GM19452 (cell line): ENCODE measurements around the gene SUMF1.
"Not testable (repeated sequence)": the region's sequence is repeated elsewhere in the genome, so short reads cannot be mapped to it uniquely, and the experiment has no call there.

Experiments
- ATAC-seq: cut with Tn5 transposase; IDR thresholded peaks from one replicate; pipeline ENCODE4 v1.9.1; 2021; ENCODE audit not compliant: unreplicated experiment

Gene SUMF1

DNA sequence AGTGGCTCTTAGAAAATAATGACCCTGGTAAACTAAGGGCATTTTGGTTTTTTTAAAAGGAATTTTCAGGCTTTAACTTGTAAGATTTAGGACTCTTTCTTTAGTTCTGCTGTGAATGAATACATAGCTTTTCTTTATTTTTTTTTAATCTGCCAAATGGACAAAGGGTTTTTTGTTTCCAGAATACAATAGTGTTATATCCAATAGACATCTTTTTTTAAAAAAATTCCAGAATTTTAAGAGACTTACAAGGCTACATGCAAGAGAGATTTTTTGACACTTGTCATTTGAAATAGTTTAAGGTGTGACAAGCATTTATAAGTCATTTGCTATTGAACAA lies 125.8 kb downstream of the SUMF1 start:
- ATAC-seq: no peak

DNA sequence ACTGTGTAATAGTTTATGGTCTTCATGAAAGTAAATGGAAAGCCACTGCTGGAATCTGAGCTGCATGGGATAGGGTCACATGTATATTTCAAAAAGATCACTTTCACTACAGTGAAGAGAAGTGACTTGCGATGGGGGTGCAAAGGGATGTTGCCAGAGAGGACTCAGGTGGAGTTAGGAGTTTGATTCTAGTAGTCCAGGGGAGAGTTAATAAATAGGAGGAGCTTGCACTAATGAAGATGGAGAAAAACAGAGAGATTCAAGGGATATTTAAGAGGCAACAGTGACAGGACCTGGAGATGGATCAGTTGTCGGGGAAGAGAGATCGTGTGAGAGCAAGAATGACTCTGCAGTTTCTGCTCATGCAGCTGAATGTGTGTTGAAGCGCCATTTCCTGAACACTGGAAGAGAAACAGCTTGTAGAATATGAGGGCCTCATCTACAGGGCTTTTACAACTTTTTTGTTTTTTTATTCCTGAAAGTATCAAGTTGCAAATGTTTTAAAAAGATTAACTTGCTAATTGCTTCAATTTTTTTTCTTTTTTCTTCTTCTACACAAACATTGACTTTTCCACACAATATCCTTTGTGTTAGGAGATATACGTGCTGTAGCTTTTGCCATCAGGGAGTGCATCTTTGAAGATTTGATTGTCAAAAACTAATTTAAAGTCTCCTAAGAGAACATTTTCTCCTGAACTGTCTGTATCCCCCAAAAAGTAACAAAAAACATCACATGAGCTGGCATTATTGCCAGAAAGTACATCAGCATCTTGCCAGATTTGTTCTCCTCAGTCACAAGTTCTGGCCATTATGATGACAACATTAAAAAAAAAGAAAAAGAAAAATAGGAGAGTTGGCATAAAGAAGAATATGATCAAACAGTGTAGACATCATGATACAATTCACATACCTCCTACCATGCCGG lies 126.4 kb downstream of the SUMF1 start:
- ATAC-seq: no peak

DNA sequence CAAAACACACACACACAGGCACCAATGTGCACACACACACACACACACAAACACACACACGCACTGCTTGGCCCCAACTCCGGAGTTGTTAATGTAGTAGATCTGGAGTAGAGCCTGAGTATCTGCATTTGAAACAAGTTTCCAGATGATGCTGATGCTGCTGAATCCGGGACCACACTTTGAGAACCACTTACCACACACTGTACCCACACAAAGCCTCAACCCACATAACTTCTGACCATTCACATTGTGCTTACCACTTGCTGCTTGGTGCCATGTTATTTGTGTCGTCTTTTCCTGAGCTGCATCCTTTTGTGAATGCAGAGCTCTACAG lies 127.0 kb downstream of the SUMF1 start:
- no peak for ATAC-seq

DNA sequence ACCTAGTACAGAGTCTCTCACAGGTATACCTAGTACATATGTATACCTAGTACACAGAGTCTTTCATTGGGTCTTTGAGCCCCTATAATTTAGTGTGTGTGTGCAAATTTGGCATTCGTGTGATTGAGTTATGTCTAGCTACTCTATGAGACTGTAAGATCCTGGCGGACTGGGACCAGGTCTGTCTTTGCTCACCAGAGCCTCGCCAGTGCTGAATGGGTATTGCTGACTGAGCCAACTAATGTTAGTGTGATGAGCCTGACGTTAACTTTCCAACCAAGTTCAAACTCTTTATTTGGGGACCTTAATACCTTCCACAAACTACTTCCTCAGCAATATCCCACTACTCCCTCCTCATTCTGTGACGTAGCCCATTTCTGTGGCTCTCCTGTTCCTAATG lies 128.3 kb downstream of the SUMF1 start:
- no peak for ATAC-seq

DNA sequence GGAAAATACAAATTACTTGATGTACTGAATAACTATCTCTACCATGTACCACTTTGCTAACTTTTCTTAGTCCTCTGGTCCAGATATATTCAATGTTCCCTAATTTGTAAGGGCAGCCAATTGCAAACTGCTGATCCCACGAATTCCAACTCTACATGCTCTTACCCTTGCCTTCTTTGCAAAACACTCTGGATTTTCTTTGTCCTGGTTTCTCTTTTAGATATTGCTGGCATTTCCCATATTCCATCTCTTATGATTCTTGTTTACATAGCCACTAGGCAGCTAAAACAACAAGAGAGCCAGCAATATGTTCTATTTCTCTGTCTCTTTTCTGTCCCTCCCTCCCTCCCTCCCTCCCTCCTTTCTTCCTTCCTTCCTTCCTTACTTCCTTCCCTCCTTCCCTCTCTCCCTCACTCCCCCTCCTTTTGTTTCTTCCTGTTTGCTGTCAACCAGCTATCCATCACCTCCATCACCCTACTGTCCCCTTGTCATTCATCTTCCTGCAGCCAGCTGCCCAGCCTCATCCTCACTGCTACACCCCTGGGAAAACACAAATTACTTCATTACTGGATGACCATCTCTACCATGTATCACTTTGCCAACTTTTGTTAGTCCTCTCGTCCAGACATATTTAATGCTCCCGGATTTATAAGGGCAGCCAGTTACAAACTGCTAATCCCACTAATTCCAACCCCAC lies 130.1 kb downstream of the SUMF1 start:
- no peak for ATAC-seq

DNA sequence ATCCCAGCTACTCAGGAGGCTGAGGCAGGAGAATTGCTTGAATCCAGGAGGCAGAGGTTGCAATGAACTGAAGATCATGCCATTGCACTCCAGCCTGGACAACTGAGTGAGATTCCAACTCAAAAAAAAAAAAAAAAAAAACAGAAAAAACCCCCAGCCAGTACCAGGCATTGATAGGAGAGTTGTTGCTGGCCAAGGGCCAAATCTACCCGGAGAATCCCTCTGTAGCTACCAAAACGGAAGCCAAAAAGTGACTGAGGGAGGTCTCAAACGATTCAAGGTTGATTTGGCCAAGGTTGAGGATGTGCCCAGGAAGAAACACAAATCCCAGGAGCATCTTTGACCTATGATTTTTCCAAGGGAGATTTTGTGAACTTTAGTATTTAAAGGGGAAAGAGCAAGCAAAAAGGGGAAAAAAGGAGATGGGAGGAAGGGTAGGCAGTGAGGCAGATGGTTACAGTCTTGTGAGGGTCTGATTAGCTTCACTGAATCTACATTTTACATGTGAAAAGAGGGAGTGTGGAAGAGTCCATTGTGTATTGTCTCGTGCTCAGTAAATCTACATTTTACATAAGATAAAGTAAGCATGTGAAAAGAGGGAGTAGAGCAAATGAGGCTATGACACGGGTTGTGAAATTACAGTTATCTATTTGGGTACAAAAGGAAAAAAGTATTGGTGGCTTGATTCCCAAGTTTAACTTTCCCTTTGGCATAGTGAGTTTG lies 131.1 kb downstream of the SUMF1 start:
- no peak for ATAC-seq

DNA sequence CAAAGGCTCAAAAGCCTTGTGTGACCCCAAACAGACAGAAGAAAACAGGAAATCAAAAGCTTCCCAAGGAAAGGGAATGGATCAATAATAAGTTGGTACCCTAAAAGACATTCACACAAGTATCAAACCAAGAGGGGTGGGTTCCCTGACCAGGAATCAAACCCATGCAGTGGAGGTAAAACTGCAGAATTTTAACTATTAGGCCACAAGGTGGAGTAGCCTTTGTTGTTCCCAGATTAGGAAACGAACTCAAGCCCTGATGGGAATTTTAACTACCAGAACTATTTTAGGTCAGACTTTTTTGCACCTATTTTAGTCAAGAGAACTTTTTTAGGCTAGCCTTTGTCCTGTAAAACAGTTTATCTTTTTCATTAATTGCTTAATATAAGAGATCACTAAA lies 132.5 kb downstream of the SUMF1 start:
- no peak for ATAC-seq

DNA sequence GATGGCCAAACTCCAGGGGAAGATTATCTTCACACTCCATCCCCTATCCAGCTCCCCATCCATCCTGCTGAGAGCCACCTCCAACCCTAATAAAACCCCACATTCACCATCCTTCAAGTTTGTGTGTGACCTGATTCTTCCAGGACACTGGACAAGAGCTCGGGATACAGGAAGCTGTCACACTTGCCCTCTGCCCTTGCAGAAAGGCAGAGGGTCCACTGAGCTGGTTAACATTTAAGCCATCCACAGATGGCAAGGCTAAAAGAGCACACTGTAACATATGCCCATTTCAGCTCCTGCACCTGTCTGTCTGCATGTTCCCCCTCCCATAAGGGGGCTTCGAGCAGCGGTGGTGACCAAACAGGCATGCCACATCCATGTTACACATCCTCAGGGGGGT lies 134.1 kb downstream of the SUMF1 start:
- ATAC-seq: no peak

DNA sequence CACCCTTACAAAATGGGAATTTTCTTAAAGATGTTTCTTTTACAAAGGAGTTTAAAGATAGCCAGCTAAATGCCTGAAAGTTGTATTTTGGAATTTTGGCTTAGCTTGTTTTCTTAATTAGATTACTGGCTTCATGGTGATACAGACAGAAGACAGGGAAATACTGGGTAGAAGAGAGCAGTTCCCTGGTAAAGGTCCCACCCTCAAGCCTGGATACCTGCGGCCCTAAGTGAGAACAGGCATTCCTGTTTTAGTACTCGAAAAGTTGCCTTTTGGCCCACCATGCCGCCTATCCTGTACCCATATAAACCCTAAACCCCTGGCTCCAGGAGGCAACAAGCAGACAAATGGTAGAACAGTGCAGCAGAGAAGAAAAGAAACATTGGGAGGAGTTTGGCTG lies 134.5 kb downstream of the SUMF1 start:
- ATAC-seq: no peak

DNA sequence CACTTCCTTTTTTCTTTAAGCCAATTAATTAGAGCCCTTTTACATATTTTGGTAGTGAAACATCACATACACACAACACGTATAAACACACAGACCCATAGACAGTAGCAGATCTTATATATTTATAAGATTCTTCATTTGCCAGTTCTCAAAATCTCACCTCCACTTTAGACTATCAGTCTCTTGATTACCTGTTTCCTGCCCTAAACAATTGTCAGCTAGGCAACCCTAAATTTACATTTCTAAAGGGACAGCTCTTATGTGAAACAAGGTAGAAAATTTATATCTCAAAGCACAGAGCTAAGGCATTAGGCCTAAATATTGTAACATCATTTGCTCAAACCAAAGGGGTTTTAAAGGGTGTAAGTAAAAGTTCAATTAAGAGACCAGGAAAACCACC lies 135.0 kb downstream of the SUMF1 start:
- no peak for ATAC-seq

DNA sequence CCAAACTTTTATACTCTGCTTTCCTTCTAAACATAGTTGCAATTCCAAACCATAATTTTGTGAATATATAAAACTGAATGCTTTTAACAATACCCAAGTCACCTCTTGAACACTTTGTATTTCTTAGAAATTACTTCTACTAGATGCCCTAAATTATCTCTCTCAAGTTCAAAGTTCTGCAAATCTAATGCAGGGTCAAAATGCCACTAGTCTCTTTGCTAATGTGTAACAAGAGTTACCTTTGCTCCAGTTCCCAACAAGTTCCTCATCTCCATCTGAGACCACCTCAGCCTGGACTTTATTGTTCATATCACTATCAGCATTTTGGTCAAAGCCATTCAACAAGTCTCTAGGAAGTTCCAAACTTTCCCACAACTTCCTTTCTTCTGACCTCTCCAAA lies 137.3 kb downstream of the SUMF1 start:
- not testable (repeated sequence) for ATAC-seq

DNA sequence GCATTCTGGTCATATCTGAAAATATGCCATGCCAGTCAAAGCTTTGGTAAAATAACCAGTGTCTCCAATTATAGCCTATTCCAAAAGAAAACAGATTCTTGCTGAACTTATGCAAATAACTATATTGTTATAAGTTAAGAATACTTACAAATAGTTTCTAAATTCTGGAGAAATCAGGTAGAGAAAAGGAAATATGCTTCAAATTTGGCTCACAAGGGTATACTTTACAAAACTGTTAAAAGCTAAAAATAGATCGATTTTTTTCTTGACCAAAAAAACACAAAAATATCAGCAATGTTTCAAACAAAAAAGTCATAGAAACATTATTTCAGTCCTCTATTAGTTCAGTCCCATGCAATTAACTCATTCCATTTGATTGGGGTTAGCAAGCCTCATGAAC lies 140.2 kb downstream of the SUMF1 start:
- ATAC-seq: no peak

DNA sequence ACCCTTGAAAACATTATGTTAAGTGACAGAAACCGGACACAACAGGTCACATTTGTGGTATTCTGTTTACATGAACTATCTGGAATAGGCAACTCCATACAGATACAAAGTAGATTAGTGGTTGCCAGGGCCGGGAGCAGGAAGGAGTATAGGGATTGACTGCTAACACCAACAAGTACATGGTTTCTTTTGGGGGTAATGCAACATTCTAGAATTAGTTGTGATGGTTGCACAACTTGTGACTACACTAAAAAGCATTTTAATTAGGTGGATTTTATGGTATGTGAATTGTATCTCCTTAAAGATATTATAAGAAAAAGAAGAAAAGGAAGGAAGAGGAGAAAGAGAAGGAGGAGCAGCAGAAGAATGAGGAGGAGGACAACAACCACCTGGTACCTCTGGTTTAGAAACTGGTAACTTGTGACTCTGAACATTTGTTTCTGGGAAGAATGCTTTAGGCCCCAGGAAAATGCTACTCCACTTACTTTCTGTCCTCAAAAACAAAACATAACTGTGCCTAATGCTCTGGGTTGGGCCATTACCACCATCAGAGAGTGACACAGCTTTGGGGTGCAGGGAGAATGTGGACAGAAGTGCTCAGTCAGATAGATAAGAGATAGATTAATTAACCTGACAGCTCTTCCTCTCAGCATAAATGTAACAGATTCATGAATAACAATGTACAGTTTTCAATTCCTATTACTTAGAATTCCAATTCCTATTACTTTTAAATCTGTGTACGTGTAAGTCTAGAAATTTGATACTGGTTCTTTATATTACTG lies 143.6 kb downstream of the SUMF1 start:
- ATAC-seq: no peak

DNA sequence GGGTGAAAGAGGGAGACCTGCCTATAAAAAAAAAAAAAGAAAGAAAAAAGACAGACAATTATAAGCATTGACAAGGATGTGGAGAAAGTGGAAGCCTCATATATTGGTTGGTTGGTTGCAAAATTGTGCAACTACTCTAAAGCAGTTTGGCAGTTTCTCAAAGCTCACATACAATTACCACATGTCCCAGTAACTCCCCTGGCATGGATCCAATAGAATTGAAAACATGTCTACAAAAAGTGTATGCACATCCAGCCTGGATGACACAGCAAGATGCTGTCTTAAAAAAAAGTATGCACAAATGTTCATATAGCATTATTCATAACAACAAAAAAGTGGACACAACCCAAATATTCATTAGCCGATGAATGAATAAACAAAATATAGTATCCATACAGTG lies 144.4 kb downstream of the SUMF1 start:
- ATAC-seq: no peak

DNA sequence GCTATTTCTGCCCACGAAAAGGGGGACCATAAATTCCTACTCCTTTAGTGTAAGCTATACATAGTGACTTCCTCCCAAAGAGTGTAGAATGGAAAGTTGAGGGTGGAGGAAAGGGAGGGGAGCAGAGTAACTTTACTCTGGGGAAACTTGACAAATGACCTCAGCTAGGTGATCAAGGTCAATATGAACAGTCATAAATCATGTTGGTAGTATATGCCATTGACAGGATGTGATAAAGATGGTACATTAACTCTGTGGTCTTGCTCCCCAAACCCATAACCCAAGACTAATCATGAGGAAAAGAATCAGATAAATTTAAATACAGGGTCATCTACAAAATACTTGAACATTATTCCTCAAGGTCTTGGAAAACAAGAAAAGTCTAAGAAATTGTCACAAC lies 145.3 kb downstream of the SUMF1 start:
- ATAC-seq: no peak

DNA sequence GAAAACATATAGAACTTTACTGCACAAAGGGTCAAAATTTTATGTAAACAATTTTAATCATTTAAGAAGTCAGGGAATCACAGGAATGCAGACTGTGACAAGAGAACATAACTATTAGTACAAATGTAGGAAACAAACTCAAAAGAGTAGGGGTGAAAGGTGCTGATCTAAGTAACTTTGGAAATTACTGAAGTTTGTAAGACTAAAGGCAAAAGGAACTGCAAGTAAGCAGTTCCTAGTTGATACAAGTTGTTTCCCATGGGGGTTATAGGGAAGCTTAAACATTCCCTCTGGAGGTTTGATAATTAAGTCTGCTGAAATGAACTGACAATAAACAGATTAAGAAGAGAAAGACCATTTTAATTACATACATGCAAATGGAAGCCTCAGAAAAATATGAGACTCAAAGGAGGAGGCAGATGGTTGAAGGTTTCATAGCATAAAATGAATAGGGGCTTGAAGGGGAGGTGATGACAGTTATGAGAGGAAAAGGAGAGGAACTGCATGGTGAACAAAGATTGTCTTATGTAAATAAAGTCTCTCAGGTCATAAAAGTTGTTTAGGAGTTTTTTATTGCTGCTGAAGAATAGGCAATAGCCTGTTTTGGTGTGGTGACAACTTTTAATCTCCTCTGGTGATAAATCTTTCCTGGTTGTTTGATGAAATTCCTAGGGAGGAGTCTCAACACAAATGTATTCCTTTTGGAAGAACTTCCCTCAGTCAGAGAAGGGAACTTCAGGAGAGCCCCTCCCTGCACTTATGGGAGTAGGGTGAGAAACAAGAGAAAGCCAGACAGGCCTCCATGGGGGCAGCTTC lies 146.8 kb downstream of the SUMF1 start:
- ATAC-seq: no peak

DNA sequence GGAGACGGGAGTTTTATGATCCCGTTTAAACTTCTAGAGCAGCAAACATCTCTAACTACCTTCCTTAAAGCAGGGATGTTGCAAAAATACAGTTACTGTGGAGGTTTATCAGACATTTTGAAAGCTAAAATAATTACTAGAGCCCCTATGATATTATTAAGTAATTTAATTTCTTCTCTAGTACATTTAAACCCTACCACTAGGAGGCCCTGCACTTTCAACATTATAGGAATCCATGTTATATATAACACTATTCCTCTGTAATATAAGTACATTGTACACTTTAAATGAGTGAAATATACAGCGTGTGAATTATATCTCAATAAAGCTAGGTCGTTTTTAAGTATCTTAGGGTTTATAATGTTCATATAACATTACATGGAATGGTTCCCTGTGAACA lies 152.4 kb downstream of the SUMF1 start:
- no peak for ATAC-seq

DNA sequence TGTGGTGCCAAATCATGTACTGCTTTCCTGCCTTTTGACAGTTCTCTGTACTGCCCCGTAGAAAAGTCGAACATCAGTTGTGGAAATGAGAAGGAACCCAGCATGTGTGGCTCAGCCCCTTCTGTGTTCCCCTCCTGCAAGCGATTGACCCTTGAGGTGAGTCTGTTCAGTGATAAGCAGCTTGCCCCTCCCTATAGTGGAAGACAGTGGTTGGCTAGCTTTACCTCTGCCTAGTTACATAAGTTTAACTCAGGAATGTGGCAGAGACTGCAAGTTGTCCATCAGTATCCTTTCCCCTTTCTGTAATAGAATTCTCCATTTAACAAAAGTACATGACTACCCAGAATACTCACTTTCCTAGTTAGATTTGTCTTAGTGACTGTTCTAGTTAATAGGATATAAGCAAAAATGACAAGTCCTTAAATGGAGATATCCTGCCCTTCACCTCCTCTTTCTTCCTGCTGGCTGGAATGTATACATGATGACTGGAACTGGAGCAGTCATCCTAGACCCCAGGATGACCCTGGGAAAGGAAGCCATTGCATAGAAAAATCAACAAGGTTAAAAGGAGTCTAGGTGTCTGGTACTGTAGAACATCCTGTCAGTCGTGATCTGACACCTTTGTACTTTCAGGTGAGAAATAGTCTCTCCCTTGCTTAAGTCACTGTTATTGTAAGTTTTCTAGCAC lies 153.3 kb downstream of the SUMF1 start:
- ATAC-seq: no peak

DNA sequence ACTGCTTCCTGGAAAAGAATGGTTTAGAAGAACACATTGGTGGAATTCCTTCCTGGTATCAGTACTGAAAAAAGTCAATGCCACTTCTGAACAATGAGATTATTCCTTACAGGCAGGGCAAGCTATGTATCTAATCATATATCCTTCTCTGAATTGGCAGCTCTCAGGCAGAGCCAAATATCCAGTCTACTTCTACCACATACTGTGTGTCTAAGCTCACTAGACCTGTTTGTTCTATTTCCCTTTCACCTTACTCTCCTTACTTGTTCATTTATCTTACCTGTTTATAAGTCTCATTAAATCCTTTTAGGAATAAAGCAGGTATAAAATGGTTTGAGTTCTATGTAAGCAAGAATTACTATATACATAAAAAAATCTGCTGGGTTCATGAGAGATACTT lies 155.6 kb downstream of the SUMF1 start:
- ATAC-seq: no peak
